HG03521 (cell line): ENCODE data around the gene ZBTB47.

Source experiments
- ATAC-seq: cut with Tn5 transposase; IDR thresholded peaks from one replicate; pipeline ENCODE4 v1.9.1; 2021; ENCODE audit warnings: mild to moderate bottlenecking, moderate library complexity; ENCODE audit not compliant: unreplicated experiment

ZBTB47 gene

GRCh38 chr3:42711491-42712343, 58.2 kb downstream of the ZBTB47 start:
- ATAC-seq, result no peak

- ATAC-seq, result no peak
Observed at GRCh38 chr3:42712344-42712648, 58.8 kb downstream of the ZBTB47 start.

GRCh38 chr3:42712688-42713372, 59.3 kb downstream of the ZBTB47 start:
- no peak for ATAC-seq

- ATAC-seq, result no peak
Observed at GRCh38 chr3:42713747-42714146, 60.2 kb downstream of the ZBTB47 start.

DNA sequence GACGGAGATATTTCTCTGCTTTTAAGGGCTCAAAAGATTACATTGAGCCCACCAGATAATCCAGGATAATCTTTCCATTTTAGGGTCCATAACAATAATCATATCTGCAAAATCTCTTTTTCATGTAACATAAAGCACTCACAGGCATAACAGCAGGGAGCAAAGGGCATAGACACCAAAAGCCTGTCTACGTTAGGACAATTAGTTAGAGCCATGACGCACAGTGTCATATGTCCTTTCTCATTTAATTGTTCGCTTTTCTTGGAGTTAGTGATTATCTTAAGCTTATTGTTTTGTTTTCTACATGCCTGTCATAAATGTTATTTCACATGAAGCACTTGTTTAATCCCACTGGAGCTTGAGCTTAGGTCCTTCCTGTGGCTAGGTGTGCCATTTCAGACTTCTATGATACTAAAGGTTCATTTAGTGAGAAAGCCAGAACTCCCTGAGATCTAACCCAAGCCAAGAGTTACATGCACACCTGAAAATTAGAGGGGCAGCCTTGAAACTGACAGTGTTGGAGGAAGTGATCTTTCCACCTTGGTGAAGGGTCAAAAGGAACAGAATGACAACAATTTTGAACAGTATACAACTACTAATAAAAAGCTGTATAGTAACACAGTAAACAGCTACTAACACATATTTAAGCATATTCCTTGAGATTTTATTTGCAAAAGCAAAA, 60.8 kb downstream of the ZBTB47 start:
- no peak for ATAC-seq
